Umbilical cord (tissue), 2 donors: ENCODE measurements around the gene TCF12. TPM values are rescaled to one million over a fixed set of nuclear protein-coding genes. Genes with fewer than 3 reads are reported as not detected.

Experiments
- DNase-seq: peaks from one replicate; pipeline ENCODE4 v3.0.0-alpha.2; 2015; ENCODE audit warnings: low spot score
- total RNA-seq: library from RNA; depleted of rRNA; stranded (reverse); fragments of >200 nt; gene quantifications from one replicate; pipeline ENCODE4 v1.2.3, GENCODE V29; 2014; ENCODE audit warnings: low replicate concordance; ENCODE audit not compliant: insufficient read depth

Gene TCF12
- total RNA-seq, 1 donor from 2014 or later: 119 TPM

GRCh38 chr15:57165992-57166391 is 247.5 kb downstream of the TCF12 start:
- DNase-seq: no peak

GRCh38 chr15:57167821-57168395 is 249.5 kb downstream of the TCF12 start:
- DNase-seq: no peak

DNA sequence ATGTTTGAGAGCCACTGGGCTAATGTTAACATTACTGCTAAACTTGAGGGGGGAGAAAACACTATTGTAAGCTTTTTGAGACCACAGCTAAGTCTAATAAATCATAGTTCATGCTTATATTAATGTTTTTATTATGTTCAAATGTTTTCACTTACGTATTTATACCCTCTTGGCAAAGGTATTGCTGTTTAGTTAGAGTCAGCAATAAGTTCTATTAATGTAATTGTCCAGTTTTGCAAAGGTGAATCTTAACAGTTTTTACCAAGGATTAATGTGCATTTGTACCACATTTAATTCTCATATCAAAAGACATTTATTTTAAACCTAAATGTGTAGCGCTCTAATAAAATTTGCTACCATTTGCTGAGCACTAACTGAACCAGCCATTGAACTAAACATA is 251.2 kb downstream of the TCF12 start:
- no peak for DNase-seq

DNA sequence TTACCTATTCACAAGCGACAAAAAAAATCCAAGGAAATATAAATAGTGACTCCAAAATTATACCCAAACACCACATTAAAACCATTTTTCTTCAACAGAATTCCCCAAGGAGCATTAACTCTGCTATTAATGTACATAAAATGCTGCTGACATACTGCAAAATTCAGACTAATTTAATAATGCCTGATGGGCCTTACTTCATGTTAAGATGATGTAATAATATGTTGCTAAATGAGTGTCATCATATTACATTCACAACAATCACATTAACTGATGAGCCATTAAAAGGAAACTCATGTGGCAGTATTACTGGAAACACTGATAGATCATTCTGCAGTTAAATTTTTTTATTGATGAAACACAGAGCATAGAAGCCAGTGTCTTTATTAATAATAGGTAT is 253.0 kb downstream of the TCF12 start:
- DNase-seq: no peak

DNA sequence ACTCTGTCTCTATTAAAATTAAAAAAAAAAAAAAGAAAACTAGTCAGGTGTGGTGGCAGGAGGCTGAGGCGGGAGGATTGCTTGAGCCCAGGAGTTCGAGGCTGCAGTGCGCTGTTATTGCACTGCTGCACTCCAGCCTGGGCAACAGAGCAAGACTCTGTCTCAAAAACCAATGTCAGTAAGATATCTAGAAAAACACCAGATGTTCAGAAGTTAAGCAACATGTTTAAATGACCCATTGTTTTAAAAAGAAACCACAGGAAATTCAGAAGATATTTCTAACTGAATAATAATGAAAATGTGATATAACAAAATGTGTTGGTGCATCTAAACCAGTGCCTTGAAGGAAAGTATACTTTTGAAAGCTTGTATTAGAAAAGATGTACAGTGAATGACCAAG is 254.5 kb downstream of the TCF12 start:
- no peak for DNase-seq

DNA sequence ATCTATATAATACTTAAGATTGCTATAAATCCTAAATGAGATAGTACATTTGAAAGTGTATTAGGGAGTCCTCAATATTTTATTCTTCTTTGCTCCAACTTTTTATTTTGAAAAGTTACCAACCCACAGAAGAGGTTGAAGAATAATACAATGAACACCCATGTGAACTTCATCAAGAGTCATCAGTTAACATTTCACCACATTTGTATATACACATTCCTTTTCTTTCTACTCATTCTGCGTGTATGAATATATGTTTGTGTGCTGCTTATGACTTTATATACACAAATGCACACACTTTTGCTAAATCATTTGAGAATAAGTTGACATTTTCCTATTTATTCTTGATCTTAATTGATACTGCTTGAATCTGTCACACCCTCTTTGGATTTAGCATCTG is 264.6 kb downstream of the TCF12 start:
- no peak for DNase-seq

GRCh38 chr15:57183614-57184344 is 265.3 kb downstream of the TCF12 start:
- no peak for DNase-seq

GRCh38 chr15:57184502-57184901 is 266.1 kb downstream of the TCF12 start:
- DNase-seq: no peak

- no peak for DNase-seq
Observed at GRCh38 chr15:57185507-57186074, 267.1 kb downstream of the TCF12 start.

- DNase-seq: no peak
Observed at GRCh38 chr15:57189466-57189865, 271.0 kb downstream of the TCF12 start.

DNA sequence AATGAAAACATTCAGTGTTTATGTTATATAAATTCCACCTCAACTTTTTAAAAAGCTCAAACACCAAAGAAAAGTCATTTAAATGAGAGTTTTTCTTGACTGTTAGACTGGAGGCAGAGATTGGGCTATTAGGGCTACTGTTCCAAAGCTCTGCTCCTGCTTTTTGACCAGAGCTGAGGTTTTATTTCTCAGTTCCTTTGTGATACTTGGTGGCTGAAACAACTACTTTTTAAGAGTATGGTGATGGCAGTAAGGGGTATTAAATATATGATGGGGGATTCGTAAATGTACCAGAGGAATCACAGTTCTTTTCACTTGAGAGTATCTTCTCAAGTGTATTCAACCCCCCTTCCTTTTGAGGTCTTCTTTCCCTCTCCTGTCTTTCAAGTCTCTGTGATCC is 271.8 kb downstream of the TCF12 start:
- DNase-seq: no peak

DNA sequence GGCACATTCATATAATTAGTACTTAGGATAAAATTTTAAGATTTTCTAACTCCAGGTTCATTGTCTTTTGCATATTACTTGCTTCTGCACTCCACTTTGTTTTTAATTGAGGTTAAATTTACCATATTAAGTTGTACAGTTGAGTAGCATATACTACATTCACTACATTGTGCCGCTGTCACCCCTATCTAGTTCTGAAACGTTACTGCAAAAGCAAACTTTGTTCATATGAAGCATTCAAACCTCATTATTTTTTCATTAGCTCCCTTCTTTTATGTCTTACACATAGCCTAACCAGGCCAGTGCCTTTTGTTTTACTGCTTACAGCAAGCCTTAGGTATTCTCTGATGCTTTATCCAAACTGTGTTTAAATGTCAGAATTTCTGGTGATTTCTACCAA is 274.7 kb downstream of the TCF12 start:
- DNase-seq: no peak

GRCh38 chr15:57195326-57195725 is 276.9 kb downstream of the TCF12 start:
- no peak for DNase-seq

- DNase-seq: no peak
Observed at GRCh38 chr15:57196865-57197264, 278.4 kb downstream of the TCF12 start.

DNA sequence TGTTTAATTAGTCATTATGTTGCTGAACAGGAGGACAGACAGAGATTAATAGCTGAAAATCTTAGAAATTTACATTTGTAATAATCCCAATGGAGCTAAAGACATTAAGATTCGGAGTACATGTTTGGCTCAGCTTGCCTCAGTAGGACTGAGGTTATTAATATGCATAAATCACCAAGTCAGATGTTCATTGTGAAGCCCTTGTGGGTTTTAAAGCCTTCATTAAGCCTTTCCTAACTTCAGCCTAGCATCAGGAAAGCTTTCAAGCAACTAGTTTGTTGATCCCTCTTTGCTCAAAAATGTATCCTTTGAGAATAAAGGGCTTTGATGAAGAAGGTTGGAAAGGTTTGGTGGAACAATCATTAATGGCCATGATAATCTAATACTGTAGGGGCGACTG is 279.7 kb downstream of the TCF12 start:
- no peak for DNase-seq

DNA sequence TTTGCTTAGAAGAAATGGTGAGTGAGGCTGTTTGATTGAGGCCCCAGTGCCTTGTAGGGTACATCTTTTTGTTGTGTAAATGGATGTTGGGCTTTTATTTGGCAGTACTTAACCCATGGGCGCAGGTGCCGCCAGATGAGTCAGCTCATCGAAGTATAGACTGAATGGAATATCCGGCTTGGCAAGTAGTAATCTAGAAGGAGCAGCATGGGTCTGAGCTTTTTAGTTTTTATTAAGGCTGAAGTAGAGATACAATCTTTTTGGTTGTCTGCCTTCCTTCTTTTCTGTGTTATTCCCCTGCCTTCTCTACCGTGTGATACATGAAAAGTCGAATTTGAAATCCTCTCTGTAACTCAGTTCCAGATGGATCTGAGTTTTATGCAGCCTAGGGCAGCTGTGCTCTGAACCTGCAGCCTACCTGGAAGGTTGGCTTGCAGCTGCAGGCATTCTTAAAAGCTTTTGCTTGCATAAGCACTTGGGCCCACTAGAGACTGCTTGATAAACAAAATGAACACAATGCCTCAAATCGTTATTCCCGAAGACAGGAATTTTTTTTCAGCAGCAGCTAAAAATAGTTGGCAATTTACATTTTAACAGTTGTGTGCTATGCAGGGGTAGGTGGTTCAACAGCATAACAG is 280.3 kb downstream of the TCF12 start:
- DNase-seq: no peak

DNA sequence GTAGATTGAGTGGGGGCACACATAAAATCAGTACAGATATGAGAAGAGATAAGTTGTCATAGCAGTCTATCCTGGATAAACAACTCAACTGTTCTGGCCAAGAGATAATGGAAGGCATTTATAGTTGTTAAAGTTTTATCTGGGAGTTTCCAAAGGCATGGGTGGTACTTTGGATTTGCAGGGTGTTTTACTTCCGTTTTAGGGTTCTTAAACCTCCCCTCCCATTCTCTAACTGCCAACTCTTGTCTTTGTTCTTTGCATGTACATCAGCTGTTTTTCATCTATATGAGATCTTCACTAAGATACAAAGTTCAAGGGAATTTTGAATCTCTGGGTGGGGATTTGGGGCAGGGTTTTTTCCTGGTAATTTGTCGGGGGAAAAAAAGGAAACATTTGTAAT is 283.1 kb downstream of the TCF12 start:
- DNase-seq: no peak

DNA sequence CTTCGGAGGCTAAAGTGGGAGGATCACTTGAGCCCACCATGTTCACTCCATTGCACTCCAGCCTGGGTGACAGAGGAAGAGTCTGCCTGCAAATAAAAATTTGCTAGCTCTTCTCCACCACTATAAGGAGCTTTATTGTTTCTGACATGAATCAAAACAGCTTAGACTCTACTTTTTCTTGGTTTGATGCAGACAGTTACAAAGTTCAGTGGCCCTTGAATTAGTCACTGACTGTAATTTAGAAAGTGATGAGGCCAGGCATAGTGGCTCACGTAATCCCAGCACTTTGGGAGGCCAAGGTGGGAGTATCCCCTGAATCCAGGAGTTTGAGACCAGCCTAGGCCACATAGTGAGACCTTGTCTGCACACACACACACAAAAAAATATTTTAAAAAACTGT is 285.5 kb downstream of the TCF12 start:
- no peak for DNase-seq

GRCh38 chr15:57205027-57205855 is 286.8 kb downstream of the TCF12 start:
- no peak for DNase-seq

- DNase-seq: no peak
Observed at GRCh38 chr15:57205996-57206395, 287.6 kb downstream of the TCF12 start.

DNA sequence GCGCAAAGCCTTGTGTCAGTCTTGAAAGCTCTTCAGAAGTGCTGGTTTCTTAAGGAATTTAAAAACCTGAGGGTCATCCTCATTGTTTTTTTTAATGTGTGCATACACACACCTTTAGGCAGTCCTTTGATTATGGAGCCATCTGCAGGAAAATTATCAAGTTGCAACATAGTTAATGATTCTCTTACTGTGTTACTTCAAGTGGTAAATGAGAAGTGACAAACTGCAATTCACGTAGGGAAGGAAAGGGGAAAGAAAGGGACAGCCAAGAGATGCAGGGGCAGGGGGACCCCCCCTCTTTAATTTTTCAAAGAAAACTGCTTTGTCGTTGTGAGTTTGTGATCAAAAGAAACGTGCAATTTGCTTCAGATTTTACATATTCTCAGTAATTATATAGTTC is 295.4 kb downstream of the TCF12 start:
- peak; percentile 68 for DNase-seq

- DNase-seq: peak; percentile 66
Observed at GRCh38 chr15:57215326-57215725, 296.9 kb downstream of the TCF12 start.
